Bone marrow (tissue), 2 donors: ENCODE data around the gene FUZ.

Experiments
- DNase-seq, 2 donors: peaks; one replicate each; lab custom pipeline; 2025; lab: John Stamatoyannopoulos, UW

Gene FUZ

GRCh38 chr19:49812997-49813861 is at the start of gene FUZ:
TSS of gene FUZ (minus strand) at chr19:49813292. CDS start at chr19:49813106, 186 bp downstream.
- peak; percentile 76 to 93 for DNase-seq

- DNase-seq: no peak
Observed at GRCh38 chr19:49862391-49863253, 49.5 kb upstream of the FUZ start.

- no peak for DNase-seq
Observed at GRCh38 chr19:49861541-49862378, 48.7 kb upstream of the FUZ start.

- DNase-seq: no peak
Observed at GRCh38 chr19:49861107-49861506, 48.0 kb upstream of the FUZ start.

GRCh38 chr19:49860336-49861102 is 47.4 kb upstream of the FUZ start:
- no peak for DNase-seq

GRCh38 chr19:49859682-49860335 is 46.7 kb upstream of the FUZ start:
- DNase-seq: no peak

- DNase-seq: no peak
Observed at GRCh38 chr19:49858088-49858985, 45.2 kb upstream of the FUZ start.

GRCh38 chr19:49857838-49858087 is 44.7 kb upstream of the FUZ start:
- DNase-seq: no peak

GRCh38 chr19:49857061-49857837 is 44.2 kb upstream of the FUZ start:
- no peak for DNase-seq

- no peak for DNase-seq
Observed at GRCh38 chr19:49856574-49857021, 43.5 kb upstream of the FUZ start.

- DNase-seq: no peak
Observed at GRCh38 chr19:49855676-49856573, 42.8 kb upstream of the FUZ start.

- DNase-seq: no peak
Observed at GRCh38 chr19:49855277-49855675, 42.2 kb upstream of the FUZ start.

GRCh38 chr19:49854378-49855263 is 41.5 kb upstream of the FUZ start:
- no peak for DNase-seq

- no peak for DNase-seq
Observed at GRCh38 chr19:49853852-49854377, 40.8 kb upstream of the FUZ start.

GRCh38 chr19:49852631-49853126 is 39.6 kb upstream of the FUZ start:
- DNase-seq: no peak

- no peak for DNase-seq
Observed at GRCh38 chr19:49851456-49852259, 38.6 kb upstream of the FUZ start.
